GM12874 (cell line): ENCODE data around the gene DNAAF9.

Experiments used
- CTCF ChIP-seq: IDR thresholded peaks from 2 replicates; pipeline ENCODE4 v1.5.1; 2011; ENCODE audit warnings: low read depth, mild to moderate bottlenecking, control low read depth, low read length, moderate library complexity; ENCODE audit not compliant: insufficient read depth

DNAAF9 gene

GRCh38 chr20:3409417-3409816, 1.9 kb upstream of the DNAAF9 start:
- TF ChIP-seq CTCF = no peak

- TF ChIP-seq CTCF = no peak
These were observed 535 bp upstream of the DNAAF9 start for GRCh38 chr20:3407771-3408637.

- TF ChIP-seq CTCF = no peak
These were observed 909 bp downstream of the DNAAF9 start for GRCh38 chr20:3406481-3407039.

- no peak for TF ChIP-seq CTCF
These were observed 1.6 kb downstream of the DNAAF9 start for GRCh38 chr20:3405696-3406358.

- TF ChIP-seq CTCF = no peak
These were observed 2.3 kb downstream of the DNAAF9 start for GRCh38 chr20:3405139-3405538.

- TF ChIP-seq CTCF = no peak
These were observed 3.1 kb downstream of the DNAAF9 start for GRCh38 chr20:3404402-3404801.

GRCh38 chr20:3403741-3404140, 3.7 kb downstream of the DNAAF9 start:
- no peak for TF ChIP-seq CTCF
